GM19372 (cell line): ENCODE data around the gene IL20RA.
"Not testable (repeated sequence)": the region's sequence is repeated elsewhere in the genome, so short reads cannot be mapped to it uniquely, and the experiment has no call there.

Experiments
- ATAC-seq: cut with Tn5 transposase; IDR thresholded peaks from one replicate; pipeline ENCODE4 v1.9.1; 2021; ENCODE audit warnings: mild to moderate bottlenecking, low read depth, moderate library complexity; ENCODE audit not compliant: unreplicated experiment

The IL20RA gene

DNA sequence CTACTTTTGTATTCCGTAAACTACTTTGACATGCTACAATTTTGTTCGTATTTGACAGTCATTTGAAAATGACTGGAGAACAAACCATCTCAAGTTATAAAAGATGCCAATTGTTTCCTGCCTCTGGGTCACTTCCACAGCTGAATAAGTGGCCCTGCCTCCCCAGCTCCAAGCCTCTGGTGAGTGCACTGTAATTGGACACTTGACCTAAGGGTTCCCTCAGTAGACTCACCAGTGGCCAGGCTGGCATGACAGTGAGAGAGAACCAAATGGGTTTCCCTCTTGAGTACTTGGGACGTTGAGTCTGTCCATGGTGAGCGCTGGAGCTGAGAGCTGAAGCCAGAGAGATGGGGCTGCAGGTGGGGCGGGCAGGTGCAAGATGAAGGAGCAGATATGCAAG is 65.6 kb downstream of the IL20RA start:
- no peak for ATAC-seq

DNA sequence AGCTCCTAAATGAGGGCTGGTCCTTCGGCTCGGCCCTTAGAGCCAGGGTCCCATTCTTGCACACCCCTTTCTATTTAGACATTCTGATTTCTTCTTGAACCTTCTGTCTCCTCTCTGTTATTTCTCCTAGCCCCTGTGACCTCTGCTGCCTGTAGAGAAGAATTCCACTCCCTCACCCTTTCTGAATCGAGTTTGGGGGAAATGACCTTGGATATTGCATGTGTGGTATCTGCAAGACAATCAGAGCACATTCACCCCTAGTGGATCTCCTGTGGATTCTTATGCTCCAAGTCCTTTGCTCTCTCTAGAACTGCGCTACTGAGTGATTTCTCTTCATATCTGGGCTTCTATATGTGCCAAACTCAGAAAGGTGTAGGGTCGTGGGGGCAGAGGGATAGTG is 67.7 kb downstream of the IL20RA start:
- ATAC-seq = no peak

DNA sequence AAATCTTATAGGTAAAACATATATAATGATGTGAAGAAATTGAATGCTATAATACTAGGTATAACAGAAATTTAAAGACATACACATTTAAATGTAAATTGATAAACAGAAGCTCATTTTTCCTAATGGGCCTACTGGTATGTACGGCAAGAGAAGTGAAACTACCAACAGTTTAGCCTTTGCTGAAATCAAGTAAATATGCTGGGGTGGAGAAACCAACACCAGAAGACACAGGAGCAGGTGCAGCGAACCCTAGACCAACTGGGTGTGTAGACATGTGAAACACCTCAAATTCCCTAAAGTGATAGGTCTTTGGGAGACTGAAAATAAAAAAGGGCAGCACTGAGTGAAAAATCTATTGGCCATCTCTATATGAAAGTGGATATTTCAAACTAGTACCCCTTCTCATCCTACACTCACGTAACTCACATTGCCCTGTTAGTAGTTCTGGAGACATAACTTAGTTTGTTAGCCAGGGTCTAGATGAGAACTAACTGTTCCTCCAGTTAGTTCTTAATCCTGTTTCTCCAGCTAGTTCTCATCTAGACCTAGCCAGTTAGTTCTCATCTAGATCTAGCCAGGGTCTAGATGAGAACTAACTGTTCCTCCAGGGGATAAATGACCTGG is 69.6 kb downstream of the IL20RA start:
- ATAC-seq = peak; percentile 56

GRCh38 chr6:136973781-136974180 is 71.0 kb downstream of the IL20RA start:
- not testable (repeated sequence) for ATAC-seq

- no peak for ATAC-seq
These were observed 73.2 kb downstream of the IL20RA start for GRCh38 chr6:136971609-136972008.

DNA sequence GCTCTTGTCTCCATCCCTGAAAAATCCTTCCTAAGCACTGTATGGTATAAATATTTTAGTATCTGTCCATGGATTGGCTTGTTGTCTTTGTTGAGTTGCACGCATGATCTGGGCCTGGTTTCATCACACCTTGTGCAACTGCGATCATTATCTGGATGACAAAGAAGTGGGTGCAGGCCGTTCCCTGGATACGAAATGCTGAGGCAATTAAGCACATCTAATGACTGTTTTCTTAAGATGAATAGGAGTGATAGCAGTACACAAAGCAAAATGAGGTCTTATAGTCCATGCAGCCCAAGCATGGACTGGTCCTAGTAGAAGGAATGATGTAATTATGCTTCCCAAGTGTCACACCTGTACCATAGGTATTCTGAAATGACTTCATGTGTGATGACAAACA is 74.8 kb downstream of the IL20RA start:
- ATAC-seq = no peak

DNA sequence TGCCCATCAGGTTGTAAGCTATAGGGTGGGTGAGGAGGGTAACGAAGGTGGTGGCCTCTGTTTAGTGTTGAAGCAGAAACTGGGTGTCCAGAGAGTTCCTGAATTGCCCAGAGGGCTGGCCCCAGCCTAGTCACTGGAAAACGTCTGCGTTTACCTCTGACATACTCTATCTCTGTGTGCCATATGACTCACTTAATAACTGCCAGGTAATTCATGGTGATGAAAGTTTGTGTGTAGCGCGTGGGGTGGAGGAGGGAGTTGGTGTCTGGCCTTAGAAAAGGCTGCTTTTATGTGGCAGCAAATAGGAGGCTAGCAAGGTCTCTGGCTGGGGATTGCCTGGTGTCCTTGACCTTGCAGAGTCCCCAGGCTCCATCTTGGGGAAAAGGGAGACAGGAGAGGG is 75.3 kb downstream of the IL20RA start:
- ATAC-seq = no peak

DNA sequence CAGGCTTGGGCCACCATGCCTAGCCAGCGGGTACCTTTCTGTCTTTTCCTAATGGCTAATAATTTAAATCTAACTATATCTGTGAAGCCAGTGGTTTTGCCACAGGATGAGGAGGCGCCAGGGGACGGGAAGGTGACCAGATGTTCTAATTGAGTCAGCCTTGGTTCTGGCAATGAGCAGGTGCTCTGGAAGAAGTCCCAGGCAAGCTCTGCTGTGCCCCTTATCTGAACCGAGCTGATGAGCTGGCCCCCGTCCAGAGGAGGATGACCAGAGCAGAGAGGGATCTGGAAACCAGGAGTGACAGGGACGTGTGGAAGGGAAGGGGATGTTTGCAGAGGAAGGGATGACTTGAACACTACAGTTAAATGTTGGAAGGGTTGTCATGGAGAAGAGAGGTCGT is 75.9 kb downstream of the IL20RA start:
- no peak for ATAC-seq

GRCh38 chr6:136967876-136968752 is 76.7 kb downstream of the IL20RA start:
- ATAC-seq = peak; percentile 76

DNA sequence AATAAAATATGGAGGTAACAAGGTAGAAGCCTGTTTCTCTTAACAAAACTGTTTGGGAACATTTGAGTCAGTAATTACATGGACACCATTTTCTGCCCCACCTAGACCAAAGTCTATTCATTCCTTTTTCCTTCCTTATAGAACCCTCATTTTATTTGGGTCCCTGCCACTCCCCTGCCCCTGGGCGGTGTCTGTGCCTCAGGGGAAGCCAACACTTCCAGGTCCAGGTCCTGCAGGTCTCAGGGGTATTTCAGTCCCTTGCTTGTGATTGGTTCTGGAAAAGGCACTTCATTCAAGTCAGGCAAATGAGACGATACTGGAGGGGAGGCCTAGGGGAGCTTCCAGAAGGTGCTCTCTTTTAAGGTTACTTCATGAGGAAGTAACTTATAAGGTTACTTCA is 80.4 kb downstream of the IL20RA start:
- no peak for ATAC-seq

DNA sequence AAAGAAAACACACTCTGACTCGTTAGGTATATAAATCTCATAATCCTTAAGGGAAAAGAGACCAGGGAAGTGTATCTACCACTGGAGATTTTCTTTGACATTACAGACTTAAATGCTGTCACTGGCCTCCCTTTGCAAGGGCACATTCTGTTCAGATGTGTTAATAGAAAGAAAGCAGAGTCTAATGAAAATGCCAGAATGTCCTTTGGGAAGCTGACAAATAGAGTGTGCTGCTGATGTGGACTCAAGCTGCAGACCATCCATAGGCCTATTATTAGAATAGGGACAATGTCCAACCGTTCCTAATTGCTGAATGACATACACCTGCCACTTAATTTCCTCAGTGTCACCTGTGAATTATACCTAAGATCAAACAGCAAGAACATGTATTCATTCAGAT is 81.5 kb downstream of the IL20RA start:
- no peak for ATAC-seq

DNA sequence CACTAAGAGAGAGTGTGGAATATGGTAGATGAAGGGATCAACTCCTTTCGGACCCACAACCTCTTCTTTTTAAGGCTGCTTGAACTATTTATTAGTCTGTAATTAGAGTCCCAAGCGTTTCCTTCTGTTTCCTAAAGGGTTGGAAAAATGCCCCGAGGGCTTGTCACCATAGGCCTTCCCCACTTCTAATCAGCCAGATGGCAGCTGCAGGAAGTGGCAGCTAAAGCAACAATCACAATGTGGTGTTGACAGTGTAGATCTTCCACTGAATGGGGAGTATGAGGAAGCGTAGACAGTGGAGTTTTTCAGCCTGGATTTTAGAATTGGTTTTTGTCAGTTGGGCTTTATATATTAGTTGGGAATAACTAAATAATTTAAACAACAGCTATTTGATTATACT is 82.1 kb downstream of the IL20RA start:
- no peak for ATAC-seq

DNA sequence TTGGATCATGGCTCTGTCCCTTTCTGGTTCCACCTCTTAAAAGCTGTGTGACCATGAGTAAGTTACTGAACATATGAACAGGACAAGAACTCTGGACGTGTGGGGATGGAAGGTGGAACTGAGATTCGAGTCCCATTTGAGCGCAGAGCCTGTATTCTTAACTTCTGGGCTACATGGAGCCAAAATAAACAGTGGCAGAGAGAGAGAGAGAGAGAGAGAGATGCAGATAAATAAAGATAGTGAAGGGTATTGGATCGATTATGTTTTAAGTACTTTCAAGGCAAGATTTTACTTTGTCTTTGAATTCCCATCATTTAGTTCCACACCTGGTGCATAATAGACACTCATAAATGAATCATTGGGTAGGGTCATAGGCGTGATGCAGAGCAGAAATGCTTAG is 82.9 kb downstream of the IL20RA start:
- no peak for ATAC-seq

- no peak for ATAC-seq
These were observed 84.0 kb downstream of the IL20RA start for GRCh38 chr6:136960781-136961180.

DNA sequence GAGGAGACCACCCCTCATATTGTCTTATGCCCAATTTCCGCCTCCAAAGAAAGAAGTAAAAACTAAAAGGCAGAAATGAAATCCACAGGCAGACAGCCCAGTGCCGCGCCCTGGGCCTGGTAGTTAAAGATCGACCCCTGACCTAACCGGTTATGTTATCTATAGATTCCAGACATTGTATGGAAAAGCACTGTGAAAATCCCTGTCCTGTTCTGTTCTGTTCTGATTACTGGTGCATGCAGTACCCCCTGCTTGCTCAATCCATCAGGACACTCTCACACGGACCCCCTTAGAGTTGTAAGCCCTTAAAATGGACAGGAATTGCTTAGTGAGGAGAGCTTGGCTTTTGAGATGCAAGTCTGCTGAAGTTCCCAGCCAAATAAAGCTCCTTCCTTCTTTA is 84.8 kb downstream of the IL20RA start:
- ATAC-seq = not testable (repeated sequence)

DNA sequence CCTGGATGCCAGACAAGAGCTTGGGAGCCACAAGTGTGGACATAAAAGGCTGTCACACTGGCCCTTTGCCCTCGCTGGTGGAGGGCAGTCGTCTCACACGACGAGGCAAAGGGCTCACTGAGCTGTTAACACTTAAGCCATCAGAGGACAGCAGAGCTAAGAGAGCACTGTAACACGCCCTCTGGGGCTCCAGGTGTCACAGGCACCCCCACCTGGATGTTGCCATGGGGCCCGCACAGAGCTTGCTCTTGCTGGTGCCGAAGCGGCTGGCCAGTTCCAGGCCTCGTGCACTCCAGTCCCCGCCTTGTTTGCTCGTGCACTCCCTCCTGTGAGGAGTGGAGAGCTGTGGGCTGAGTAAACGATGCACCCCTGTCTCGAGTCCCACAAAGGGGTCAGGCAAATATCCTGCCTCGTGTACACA is 85.3 kb downstream of the IL20RA start:
- no peak for ATAC-seq

- ATAC-seq = no peak
These were observed 86.6 kb downstream of the IL20RA start for GRCh38 chr6:136958168-136958567.

GRCh38 chr6:136956590-136957544 is 87.9 kb downstream of the IL20RA start:
- no peak for ATAC-seq

GRCh38 chr6:136955123-136955522 is 89.6 kb downstream of the IL20RA start:
- ATAC-seq = no peak

- no peak for ATAC-seq
These were observed 92.0 kb downstream of the IL20RA start for GRCh38 chr6:136952714-136953260.
